COLO829 (cell line): ENCODE results near the gene TULP4.
"Not testable (repeated sequence)": the region's sequence is repeated elsewhere in the genome, so short reads cannot be mapped to it uniquely, and the experiment has no call there.

Experiments used
- DNase-seq: peaks from one replicate; pipeline ENCODE4 v3.0.0; 2012; ENCODE audit warnings: low spot score

Gene TULP4

DNA sequence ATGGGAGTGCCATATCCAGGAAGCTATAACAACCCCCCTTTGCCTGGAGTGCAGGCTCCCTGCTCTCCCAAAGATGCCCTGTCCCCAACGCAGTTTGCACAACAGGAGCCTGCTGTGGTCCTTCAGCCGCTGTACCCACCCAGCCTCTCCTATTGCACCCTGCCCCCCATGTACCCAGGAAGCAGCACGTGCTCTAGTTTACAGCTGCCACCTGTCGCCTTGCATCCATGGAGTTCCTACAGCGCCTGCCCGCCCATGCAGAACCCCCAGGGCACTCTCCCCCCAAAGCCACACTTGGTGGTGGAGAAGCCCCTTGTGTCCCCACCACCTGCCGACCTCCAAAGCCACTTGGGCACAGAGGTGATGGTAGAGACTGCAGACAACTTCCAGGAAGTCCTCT lies 191.0 kb downstream of the TULP4 start:
- no peak for DNase-seq

DNA sequence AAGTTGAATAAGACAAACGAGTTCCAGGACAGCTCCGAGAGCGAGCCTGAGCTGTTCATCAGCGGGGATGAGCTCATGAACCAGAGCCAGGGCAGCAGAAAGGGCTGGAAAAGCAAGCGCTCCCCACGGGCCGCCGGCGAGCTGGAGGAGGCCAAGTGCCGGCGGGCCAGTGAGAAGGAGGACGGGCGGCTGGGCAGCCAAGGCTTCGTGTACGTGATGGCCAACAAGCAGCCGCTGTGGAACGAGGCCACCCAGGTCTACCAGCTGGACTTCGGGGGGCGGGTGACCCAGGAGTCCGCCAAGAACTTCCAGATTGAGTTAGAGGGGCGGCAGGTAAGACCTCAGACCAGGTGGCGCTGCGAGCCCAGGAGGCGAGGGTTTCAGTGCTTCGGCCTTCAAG lies 191.6 kb downstream of the TULP4 start:
- no peak for DNase-seq

DNA sequence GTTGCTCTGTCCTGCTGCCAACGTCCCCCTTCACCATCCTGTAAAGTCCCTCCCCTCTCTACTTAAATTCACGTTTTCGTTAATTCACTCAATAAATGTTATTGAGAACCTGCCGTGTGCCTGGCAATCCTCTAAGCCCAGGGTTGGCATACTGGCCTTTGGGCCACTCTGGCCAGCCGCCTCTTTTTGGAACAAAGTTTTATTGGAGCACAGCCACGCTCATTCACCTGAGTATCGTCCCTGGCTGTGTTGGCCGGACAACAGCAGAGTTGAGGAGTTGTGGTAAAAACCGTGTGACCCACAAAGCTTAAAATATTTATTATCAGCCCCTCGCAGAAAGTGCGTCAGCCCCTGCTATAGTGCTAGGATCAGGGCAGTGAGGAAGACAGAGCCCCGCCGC lies 192.9 kb downstream of the TULP4 start:
- DNase-seq = no peak

DNA sequence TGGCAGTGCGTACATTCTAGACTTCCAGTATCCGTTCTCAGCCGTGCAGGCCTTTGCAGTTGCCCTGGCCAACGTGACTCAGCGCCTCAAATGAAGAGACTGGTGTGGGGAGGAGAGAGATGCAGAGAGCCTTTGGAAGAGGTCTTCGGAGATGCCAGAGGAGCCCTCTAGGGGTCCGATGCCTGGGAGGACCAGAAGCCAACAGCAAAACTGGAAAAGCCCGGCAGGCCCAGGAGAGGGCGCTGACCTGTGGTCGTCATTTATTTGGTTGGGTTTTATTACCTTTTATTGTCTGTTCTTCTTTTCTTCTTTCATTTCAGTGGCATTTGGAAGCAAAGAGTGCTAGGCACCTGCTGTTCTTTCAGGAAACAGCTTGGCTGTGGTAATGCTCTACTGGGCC lies 194.3 kb downstream of the TULP4 start:
- DNase-seq = no peak

DNA sequence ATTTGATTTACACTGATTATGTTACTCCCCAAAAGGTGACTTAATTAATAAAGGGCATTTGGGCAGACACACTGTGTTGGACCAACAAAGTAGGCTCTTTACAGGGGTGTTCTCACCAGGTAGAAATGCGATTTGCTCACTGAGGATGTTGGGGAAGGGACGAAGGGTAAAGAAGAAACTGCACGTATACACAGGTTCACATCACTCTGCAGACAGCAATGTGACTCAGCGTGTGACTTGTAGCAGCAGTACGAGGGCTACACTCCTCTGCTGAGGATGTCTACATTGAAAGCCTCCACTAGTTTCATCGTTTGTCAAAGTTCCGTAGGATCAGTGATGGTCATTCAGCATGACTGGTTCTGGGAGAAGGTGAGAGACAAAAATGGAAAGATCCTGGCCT lies 194.9 kb downstream of the TULP4 start:
- no peak for DNase-seq

DNA sequence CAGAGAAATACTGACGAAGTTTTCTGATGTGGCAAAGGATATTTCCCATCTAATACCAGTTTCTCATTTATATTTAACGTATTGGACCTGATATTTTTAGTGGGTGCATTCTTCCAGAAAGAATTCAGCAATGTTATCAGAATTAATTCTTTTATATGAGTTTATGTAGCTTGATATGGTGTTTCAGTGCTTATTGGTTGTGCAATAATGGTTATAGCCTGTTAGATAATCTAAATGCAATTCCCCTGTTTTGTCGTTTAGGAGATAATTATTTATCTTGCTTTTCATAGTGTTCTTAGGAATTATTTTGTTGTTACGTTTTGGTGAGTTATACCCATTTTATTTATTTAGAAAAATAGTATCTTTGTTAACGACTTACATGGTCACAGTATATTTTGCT lies 196.2 kb downstream of the TULP4 start:
- DNase-seq = no peak

DNA sequence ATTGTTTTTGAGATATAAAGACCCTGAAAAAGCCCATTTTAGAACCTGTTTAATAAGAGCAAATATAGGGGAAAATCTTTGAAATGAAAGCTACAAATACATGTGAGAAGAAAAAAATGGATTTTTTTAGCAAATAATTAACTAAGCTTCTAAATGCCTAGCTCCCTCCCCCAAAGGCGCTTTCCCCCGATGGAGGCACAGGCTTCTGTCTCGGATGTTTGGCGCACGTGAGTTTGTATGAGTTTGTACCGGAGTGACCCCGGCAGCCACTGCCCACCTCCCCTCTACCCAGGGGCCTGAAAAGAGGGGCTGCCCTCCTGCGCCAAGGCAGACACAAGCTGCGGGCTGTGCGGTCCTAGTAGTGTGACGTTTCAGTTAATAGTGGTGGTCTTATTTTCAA lies 197.2 kb downstream of the TULP4 start:
- no peak for DNase-seq

DNA sequence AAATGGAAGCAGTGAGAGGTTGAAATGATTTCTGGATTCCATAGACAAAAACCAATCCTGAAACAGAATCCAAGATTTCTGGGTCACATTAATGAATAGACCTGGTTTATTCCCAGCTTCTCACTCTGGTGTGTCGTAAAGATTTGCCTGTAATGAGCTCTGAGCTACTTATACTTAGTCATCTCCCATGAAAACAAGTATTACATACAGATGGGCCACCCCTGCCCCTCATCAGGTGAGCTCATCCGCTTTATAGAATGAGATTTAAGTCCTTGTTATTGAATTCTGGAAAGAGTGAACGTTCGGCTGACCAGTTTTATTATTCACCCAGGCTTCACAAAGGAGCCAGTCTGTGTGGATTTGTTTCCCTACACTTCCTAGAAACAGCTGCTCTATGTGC lies 200.5 kb downstream of the TULP4 start:
- no peak for DNase-seq

DNA sequence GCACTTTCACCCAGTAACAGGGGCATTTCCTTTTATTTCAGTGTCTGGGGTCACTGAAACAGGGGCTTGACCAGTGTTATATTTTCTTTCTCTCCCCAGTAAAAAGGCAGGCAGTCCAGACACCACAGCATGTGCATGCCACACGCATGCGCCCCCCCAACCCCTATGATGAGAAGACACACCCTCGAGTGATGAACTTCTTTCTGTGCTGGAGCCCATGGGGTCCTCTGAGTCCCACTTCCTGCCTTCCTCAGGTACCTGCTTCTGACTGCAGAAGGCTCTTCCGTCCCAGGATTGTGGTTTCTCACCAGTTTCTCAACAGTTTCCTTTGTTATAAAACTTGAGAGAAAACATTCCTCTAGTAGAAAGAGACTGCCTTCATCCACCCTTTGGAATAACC lies 201.9 kb downstream of the TULP4 start:
- no peak for DNase-seq

DNA sequence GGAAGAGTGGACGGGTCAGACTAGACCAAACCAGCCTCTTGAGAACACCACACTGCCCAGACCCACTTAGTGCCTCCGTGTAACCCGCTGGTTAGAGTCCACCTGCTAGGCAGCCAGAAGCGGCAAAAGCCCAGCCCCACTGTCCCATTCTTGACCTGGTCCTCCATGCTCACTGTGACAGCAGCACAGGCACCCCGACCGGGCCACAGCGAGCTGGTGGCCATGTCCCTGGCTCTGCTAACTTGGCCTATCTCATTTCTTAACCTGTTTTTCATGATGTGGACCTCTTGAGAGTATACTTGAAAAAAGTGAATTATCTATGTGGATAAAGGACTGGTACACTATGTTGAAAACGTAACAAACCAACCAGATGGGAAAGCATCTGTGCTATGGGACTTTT lies 202.7 kb downstream of the TULP4 start:
- no peak for DNase-seq

DNA sequence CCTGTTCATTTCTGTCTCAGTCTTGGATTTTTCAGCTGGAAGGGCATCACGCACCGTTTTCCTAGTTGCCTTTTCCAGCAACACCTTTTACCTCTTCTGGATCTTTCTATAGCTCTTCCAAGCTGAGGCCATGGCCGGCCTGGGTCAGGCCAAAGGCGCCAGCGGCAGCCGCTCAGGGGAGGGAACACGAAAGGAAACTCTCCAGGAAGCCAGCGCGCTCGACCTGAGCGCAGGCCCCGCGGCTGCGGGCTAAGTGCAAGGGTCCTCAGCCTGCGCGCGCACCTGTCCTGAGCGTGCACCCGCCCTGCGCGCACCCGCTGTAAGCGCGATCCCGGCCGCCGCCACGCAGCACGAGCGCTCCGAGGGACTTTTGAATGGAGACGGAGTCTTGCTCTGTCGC lies 203.8 kb downstream of the TULP4 start:
- no peak for DNase-seq

DNA sequence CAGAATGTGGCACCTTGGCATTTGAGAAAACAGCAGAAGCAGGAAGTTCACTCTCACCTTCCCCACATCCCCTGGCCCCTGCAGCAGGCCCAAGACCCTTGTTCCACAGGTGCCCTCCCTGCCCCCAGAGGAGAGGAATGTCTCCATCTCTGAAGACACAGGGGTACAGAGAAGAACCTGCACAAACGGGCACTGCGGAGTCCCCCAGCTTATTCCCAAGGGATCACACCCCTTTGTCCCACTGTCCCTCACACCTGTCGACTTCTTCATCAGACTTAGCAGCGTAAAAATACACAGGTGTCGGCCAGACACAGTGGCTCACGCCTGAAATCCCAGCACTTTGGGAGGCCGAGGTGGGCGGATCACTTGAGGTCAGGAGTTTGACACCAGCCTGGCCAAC lies 204.8 kb downstream of the TULP4 start:
- no peak for DNase-seq

DNA sequence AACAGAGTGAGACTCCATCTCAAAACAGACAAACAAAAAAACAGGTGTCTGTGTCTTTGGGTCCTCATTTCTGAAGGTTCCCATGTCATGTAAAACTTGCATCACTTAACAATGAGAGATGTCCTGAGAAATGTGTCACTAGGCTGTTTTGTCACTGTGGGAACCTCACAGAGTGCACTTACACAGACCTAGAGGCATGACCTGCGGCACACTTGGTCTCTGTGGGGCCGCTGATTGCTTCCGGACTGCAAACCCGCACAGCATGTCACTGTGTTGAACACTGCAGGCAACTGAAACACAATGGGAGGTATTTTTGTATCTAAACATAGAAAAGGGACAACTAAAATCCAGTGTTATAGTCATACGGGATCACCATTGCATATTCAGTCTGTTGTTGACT lies 205.3 kb downstream of the TULP4 start:
- DNase-seq = no peak

DNA sequence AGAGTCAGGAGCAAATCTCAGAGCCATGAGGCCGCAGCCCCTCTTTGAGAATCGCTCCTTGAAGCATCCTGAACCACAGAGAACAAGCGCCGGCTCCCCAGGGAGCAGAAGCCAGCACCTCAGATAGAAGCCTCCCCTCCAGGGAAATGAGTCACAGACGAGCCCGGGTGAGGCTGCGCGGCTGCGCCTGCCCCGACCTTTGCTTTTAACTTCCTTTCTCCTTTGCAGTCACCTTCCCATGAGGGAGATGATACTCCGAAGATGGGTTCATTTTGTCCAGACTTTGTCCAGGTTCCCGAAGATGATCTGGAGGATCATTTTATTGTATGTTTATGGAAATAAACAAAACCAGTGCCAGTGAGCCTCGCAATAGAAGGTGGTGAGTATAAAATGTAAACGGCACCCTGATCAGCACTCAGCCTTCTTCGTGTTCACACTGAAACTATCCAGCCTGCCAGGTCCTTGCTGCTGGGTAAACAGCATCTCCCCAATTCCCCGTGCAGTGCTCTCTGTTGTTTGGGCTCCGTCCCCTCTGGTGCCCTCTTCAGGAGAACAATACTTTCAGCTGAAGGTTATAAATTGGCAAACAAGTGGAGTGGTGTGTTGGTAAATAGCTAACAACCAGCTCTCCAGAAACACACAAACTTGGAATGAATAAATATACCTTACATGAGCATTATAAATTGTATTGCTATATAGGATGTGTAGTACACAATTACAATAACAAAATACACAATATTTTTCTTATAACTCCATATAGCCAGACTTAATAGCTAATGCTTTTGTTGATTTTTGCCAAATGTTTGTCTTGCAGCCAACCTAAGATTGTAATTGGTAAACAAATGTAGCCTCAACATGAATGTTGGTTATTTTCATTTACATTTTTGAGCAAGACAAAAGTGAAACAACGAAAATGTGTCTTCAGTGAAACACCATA lies 206.2 kb downstream of the TULP4 start:
- DNase-seq = peak; percentile 73

DNA sequence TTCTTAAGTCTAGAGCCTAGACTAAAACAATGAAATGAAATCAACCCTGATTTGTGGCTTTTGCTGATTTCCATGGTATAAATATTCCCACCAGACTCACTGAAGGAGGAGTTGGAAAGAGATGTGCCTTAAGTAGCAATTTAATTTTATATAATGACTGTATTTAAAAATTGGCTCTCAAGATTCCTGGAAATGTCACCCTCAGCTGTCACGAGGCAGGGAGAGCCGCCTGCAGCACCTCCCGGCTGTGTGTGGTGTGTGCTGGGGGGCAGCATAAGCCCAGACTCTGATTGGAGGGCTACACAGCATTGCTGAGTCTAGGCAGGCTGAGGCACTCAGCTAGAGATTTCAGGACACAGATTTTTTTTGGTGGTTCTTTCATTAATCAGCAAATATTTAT lies 207.0 kb downstream of the TULP4 start:
- DNase-seq = no peak

DNA sequence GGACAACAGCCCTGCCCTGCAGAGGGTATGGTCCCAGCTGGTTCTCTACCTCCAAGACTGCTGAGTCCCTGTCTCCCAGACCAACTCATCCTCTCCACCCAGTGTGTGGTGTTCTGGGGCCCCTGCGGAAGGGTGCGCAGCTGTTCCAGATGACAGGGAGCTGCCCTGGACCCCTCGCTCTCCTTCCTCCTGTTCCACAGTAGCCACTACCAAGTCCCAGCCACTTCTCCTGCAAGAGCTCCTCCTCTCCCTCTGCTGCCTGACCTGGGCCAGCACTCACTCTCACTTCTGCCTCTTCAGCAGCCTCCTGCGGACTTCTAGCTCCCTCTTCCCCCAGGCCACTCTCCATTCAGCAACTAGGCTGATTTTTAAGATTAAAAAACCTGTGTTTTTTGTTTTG lies 207.5 kb downstream of the TULP4 start:
- no peak for DNase-seq

DNA sequence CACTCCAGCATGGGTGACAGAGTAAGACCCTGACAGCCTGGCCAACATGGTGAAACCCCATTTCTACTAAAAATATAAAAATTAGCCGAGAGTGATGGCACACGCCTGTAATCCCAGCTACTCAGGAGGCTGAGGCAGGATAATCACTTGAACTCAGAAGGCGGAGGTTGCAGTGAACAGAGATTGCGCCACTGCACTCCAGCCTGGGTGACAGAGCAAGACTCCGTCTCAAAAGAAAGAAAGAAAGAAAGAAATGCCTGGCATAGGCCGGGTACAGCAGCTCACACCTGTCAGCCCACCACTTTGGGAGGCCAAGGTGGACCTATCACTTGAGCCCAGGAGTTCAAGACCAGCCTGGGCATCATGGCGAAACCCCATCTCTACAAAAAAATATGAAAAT lies 208.7 kb downstream of the TULP4 start:
- not testable (repeated sequence) for DNase-seq

DNA sequence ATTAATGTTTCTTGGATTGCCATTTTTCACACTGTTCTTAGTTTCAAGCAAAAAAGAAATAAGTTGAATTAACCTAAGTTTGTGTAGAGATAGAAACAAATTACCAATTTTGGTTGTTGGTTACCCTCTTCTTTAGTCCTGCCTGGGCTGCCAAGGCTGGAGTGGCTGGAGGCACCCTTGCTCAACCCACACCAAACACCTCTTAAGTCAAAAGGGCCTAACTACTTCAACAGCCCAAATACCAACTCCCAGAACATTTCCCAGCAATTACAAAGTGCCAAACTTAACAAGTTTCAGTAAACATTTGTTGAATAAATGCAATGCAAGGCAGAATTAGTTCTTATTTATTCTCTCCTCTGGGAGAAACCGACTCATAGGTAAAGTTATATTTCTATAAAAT lies 209.5 kb downstream of the TULP4 start:
- no peak for DNase-seq

DNA sequence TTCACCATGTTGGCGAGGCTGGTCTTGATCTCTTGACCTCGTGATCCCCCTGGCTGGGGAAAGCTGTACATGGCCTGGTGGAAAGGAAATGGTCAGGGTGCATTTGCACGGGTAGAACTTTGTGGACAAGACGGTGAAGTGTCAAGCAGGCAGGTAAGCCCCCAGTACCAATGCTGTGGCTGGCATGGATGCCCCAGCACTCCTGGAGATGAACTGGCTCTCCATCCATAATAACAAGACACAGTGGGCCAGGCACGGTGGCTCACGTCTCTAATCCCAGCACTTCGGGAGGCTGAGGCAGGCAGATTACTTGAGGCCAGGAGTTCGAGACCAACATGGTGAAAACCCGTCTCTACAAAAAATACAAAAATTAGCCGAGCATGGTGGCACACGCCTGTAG lies 210.4 kb downstream of the TULP4 start:
- no peak for DNase-seq

DNA sequence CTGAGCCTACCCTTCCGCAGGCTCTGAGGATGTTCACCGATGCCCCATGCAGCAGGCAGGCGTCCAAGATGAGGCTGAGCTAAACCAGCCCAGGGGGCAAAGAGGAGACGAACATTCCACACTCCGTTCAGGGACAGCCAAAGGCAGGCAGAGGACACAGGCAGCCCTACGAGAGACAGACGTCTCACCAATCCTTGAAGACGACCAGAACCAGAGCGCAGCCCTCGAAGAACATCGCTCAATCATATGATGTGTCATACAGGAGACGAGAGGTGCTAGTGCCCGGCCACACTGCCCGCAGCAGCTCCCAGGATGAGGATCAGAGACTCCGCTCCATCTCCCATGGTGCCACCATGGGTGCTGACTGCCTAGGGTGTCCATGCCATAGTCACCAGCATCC lies 212.0 kb downstream of the TULP4 start:
- no peak for DNase-seq

DNA sequence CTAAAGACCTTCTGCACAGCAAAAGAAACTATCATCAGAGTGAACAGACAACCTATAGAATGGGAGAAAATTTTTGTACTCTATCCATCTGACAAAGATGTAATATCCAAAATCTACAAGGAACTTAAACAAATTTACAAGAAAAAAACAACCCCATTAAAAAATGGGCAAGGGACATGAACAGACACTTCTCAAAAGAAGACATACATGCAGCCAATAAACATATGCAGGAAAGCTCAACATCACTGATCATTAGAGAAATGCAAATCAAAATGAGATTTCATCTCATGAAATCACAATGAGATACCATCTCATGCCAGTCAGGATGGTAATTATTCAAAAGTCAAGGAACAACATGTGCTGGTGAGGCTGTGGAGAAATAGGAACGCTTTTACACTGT lies 215.6 kb downstream of the TULP4 start:
- not testable (repeated sequence) for DNase-seq

DNA sequence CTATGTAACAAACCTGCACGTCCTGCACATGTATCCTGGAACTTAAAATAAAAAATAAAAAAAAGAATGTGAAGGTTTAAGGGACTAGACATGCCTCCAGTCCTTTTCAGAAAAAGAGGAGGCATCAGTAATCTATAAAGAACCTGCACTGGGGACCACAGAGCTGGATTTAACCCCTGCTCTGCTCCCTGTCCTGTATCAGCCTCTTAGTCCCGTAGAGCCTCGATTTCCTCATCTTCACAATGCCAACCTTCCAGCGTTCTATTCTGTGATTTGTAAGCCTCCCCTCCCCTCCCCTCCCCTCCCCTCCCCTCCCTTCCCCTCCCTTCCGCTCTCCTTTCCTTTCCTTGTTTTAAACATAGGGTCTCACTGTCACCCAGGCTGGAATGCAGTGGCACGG lies 216.6 kb downstream of the TULP4 start:
- no peak for DNase-seq

DNA sequence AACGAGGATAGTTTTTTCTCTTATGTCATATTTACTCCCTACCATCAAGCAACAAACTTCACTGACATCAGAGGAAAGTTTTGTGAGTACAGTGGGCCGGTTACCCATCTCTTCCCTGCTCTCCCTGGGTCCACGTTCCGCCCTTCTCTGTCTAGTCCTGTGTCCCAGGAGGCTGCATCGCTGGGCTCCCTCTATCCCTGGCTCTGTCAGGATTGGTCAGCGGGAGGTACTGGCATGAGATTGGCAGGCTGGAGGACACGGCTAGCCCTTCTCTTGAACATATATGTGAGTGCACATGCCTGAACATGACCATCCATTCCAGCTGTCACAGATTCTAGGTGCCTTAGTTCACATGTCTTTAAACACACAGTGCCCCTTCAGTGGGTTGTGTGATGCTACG lies 217.4 kb downstream of the TULP4 start:
- DNase-seq = no peak

DNA sequence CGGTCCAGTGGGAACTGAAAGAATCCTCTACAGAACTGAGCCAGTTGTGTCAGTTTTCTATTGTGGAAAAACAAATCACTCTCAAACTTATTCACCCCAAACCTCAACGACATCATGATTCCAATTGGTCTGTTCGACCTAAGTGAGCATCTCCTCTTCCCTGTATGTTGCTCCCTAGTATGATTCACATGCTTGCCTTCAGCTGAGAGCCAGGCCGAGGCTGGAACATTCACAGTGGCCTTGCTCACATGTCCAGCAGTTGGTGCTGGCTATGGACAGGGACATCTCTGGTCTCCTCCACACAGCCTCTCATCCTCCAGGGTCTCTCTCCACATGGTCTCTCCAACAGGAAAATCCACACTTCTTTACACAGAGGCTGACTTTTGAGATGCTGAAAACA lies 219.3 kb downstream of the TULP4 start:
- no peak for DNase-seq
